Ishikawa (cell line): Measurements from ENCODE around the gene SPIB.

Experiments
- CEBPB ChIP-seq: IDR thresholded peaks from 2 replicates; pipeline ENCODE4 v1.6.1; 2012
- EP300 ChIP-seq: IDR thresholded peaks from 2 replicates; pipeline ENCODE4 v1.6.1; 2012; ENCODE audit warnings: borderline replicate concordance
- REST ChIP-seq: IDR thresholded peaks from 2 replicates; pipeline ENCODE4 v1.6.1; 2012; ENCODE audit warnings: low read depth, mild to moderate bottlenecking
- TAF1 ChIP-seq: IDR thresholded peaks from 2 replicates; pipeline ENCODE4 v1.6.1; 2012; ENCODE audit warnings: low read depth, mild to moderate bottlenecking

GRCh38 chr19:50465986-50466705 is 47.4 kb downstream of the SPIB start:
- TF ChIP-seq TAF1 (no peak), CEBPB (no peak), EP300 (no peak), REST (no peak)
